Measurements from ENCODE around the gene ZNF511.

GRCh38 chr10:133336577-133337369 lies 28.1 kb downstream of the ZNF511 start, which contains the start of gene CALY:
- no peak for TF ChIP-seq ZNF26 (tag by site-specific recombination; IDR thresholded peaks at IDR 0.05)
- no peak for TF ChIP-seq SP7 (tag by site-specific recombination; IDR thresholded peaks at IDR 0.05)
- no peak for TF ChIP-seq KLF7 (tag by site-specific recombination; IDR thresholded peaks at IDR 0.05; ENCODE audit: borderline replicate concordance)
- TF ChIP-seq ZNF426 (tag by site-specific recombination; IDR thresholded peaks at IDR 0.05): no peak
- no peak for TF ChIP-seq KLF10 (tag by site-specific recombination; IDR thresholded peaks at IDR 0.05)
- no peak for TF ChIP-seq ZBTB21 (tag by site-specific recombination; IDR thresholded peaks at IDR 0.05)
- TF ChIP-seq TSHZ1 (tag by site-specific recombination; IDR thresholded peaks at IDR 0.05; ENCODE audit: borderline replicate concordance): no peak
- no peak for TF ChIP-seq ZFP3 (tag by site-specific recombination; IDR thresholded peaks at IDR 0.05; ENCODE audit: low read depth)

Measured in HEK293 (cell line).